GM12801 (cell line): ENCODE results near the gene ODAD4.

ENCODE experiments used
- TF ChIP-seq, protein P1 (sequence below): IDR thresholded peaks from one replicate; pipeline ENCODE4 v1.5.1; 2011; ENCODE audit warnings: control low read depth; ENCODE audit not compliant: insufficient read length; ENCODE audit errors: extremely low read depth

ODAD4 gene

DNA sequence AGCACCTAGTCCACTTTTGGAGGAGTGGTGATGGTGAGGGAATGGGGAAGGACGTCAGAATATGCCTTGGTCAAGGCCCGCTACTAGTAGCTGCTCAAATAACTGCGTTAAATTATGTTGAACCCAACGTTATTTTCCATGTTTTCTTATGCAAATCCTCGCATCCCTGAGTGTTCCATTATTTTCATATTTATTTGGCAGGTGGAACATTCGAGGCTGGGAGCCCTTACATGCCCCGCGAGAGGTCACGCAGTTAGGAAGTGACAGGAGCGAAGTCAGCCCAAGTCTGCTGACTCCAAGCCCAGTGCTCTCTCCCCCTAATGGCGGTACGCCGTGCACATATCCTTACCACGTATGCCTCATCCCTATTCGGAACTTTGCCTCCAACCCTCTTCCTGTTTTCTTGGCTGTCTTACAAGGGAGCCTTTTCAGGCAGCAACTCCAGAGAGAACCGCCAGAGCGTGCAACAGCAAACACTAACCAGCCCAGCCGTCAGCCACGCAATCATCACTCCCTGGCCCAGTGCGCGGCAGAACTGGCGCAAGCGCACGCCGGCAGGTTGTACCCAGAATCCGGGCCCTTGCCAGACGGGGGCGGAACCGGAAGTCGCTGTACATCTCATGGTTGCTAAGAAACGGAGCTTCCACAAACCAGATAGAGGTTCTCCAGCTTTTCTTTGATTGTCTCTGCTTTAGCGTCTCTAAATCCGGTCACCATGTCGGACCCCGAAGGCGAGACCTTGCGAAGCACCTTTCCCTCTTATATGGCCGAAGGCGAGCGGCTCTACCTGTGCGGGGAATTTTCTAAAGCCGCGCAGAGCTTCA is at the start of gene ODAD4:
ODAD4 (plus strand) TSS at position 609 of the 824 bp plus-strand sequence; CDS start at position 716, 107 bp downstream.
- TF ChIP-seq, protein P1, sequence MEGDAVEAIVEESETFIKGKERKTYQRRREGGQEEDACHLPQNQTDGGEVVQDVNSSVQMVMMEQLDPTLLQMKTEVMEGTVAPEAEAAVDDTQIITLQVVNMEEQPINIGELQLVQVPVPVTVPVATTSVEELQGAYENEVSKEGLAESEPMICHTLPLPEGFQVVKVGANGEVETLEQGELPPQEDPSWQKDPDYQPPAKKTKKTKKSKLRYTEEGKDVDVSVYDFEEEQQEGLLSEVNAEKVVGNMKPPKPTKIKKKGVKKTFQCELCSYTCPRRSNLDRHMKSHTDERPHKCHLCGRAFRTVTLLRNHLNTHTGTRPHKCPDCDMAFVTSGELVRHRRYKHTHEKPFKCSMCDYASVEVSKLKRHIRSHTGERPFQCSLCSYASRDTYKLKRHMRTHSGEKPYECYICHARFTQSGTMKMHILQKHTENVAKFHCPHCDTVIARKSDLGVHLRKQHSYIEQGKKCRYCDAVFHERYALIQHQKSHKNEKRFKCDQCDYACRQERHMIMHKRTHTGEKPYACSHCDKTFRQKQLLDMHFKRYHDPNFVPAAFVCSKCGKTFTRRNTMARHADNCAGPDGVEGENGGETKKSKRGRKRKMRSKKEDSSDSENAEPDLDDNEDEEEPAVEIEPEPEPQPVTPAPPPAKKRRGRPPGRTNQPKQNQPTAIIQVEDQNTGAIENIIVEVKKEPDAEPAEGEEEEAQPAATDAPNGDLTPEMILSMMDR: no peak

- TF ChIP-seq, protein P1: no peak
Observed at GRCh38 chr17:41882756-41883155, 47.7 kb upstream of the ODAD4 start.

GRCh38 chr17:41885733-41886132 is 44.7 kb upstream of the ODAD4 start:
- TF ChIP-seq, protein P1: no peak

DNA sequence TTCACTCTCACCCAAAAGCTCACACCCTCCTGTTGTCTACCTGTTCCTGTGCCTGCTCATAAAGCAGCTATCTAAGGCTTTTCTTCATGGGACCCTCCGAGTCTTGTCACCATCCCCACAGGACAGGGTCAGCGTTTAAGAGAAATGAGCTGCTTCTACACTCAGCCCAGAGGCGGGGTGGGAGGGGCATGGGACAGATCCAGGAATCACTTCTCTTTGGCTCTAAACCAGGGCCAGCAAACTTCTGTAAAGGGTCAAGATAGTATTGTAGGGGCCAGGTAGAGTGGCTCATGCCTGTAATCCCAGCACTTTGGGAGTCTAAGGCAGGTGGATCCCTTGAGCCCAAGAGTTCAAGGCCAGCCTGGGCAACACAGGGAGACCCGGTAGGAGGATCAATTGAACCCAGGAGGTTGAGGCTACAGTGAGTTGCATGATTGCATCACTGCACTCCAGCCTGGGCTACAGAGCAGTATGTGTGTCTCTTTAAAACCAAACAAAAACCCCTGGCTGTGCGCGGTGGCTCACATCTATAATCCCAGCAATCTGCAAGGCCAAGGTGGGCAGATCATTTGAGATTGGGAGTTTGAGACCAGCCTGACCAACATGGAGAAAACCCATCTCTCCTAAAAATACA is 42.0 kb upstream of the ODAD4 start:
- TF ChIP-seq, protein P1: no peak

- TF ChIP-seq, protein P1: no peak
Observed at GRCh38 chr17:41891135-41892020, 39.0 kb upstream of the ODAD4 start.

GRCh38 chr17:41892021-41892376 is 38.4 kb upstream of the ODAD4 start:
- TF ChIP-seq, protein P1: no peak

- TF ChIP-seq, protein P1: no peak
Observed at GRCh38 chr17:41893384-41893783, 37.0 kb upstream of the ODAD4 start.
